ENCODE results near the gene ZKSCAN8.

ZKSCAN8 gene

DNA sequence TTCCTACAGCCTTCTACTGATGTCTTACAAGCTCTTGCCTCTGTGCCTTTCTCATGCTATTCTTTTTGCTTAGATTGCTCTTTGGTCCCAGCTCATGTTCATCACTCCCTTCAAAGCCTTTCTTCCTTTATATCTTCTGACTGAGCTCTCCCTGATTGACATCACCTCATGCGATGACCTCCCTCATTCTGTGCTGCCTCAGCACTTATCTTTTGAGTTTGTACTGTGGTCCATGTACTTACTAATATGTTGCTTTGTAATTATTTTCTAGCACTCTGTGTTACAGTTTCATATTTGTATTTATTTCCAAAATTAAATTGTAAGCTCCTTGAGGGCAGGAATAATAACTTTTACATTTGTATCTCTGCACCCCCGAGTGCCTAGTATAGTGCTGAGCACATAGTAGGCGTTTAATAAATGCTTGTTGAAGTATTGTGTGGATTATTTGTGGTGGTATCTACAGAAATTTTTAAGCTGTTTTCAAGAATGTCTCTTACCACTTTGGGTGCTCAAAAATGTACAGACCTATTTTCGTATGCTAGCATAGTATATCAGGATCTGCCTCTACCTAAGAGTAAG is 17.4 kb downstream of the ZKSCAN8 start:
- no peak overlapping the region for H3K23ac ChIP-seq (ENCODE audit: low read length)
- no peak overlapping the region for H2BK5ac ChIP-seq (ENCODE audit: low read length)
- no peaks in the 10 kb centered on the region for H3K79me2 ChIP-seq (ENCODE audit: control insufficient read depth, insufficient read depth, low read length)
- H3K9ac ChIP-seq (ENCODE audit: low read length), result no peak overlapping the region
- H4K8ac ChIP-seq (ENCODE audit: low read depth, low read length), result no peak overlapping the region
- whole genome bisulfite sequencing (ENCODE audit: extremely low coverage, insufficient coverage, low lambda C conversion rate), result no CpG with 5 or more reads among the region's 4 CpGs
- no peak overlapping the region for H3K18ac ChIP-seq (ENCODE audit: low read length)
- no peak overlapping the region for H2BK15ac ChIP-seq (replicated peaks; ENCODE audit: low read depth)
- no peak overlapping the region for H4K5ac ChIP-seq (ENCODE audit: low read length)
- H3K4me2 ChIP-seq (ENCODE audit: low read length), result no peak overlapping the region
- no peak overlapping the region for H3K56ac ChIP-seq (ENCODE audit: low read length)
- H2BK120ac ChIP-seq (ENCODE audit: low read depth, low read length), result no peak overlapping the region
- no peak overlapping the region for H3K27ac ChIP-seq (ENCODE audit: low read depth, low read length)
- H3K27me3 ChIP-seq (ENCODE audit: insufficient read depth, low read length, poor library complexity), result no peaks in the 10 kb centered on the region
- H3K4ac ChIP-seq (ENCODE audit: low read depth, low read length), result no peak overlapping the region
- H3K4me3 ChIP-seq (ENCODE audit: low read length), result no peak overlapping the region
- no peaks in the 10 kb centered on the region for H3K79me1 ChIP-seq (ENCODE audit: low read length)
- no peaks in the 10 kb centered on the region for H3K4me1 ChIP-seq (ENCODE audit: control insufficient read depth, low read depth, low read length)
- no peak overlapping the region for H2AK5ac ChIP-seq (ENCODE audit: low read length)
- no peaks in the 10 kb centered on the region for H3K36me3 ChIP-seq (ENCODE audit: control insufficient read depth, insufficient read depth, low read length)
- no peak for DNase-seq

DNA sequence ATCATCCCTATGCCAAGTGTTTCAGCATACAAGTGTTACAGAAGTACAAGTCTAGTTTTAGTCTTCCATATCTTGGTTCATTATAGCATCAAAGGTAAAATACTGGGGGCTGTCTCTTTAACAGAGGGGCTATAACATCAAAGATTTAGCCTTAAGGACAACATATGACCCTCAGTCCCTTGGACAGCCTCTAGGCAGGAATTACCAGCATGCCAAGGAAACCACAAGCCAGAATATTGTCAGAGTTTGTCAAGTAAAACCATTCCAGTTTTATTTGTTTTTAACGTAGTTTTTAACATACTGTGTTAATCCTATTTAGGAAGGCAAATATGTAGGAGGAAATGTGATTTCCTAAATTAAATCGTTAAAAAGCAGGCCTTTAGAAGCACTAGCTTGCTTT is 18.6 kb downstream of the ZKSCAN8 start:
- H2BK5ac ChIP-seq (ENCODE audit: low read length), result no peak overlapping the region
- no peak overlapping the region for H3K56ac ChIP-seq (ENCODE audit: low read length)
- no peak overlapping the region for H3K4me3 ChIP-seq (ENCODE audit: low read length)
- no peak overlapping the region for H3K23ac ChIP-seq (ENCODE audit: low read length)
- no peak overlapping the region for H4K8ac ChIP-seq (ENCODE audit: low read depth, low read length)
- no peaks in the 10 kb centered on the region for H3K27me3 ChIP-seq (ENCODE audit: insufficient read depth, low read length, poor library complexity)
- no peak overlapping the region for H3K9ac ChIP-seq (ENCODE audit: low read length)
- H2BK15ac ChIP-seq (replicated peaks; ENCODE audit: low read depth), result no peak overlapping the region
- no peak overlapping the region for H4K5ac ChIP-seq (ENCODE audit: low read length)
- no CpG with 5 or more reads among the region's 2 CpGs for WGBS (ENCODE audit: extremely low coverage, insufficient coverage, low lambda C conversion rate)
- H2BK120ac ChIP-seq (ENCODE audit: low read depth, low read length), result no peak overlapping the region
- H3K36me3 ChIP-seq (ENCODE audit: control insufficient read depth, insufficient read depth, low read length), result no peaks in the 10 kb centered on the region
- no peak overlapping the region for H3K27ac ChIP-seq (ENCODE audit: low read depth, low read length)
- DNase-seq, result no peak
- no peaks in the 10 kb centered on the region for H3K79me1 ChIP-seq (ENCODE audit: low read length)
- H3K4me1 ChIP-seq (ENCODE audit: control insufficient read depth, low read depth, low read length), result no peaks in the 10 kb centered on the region
- no peaks in the 10 kb centered on the region for H3K79me2 ChIP-seq (ENCODE audit: control insufficient read depth, insufficient read depth, low read length)
- no peak overlapping the region for H2AK5ac ChIP-seq (ENCODE audit: low read length)
- H3K4me2 ChIP-seq (ENCODE audit: low read length), result no peak overlapping the region
- no peak overlapping the region for H3K18ac ChIP-seq (ENCODE audit: low read length)
- H3K4ac ChIP-seq (ENCODE audit: low read depth, low read length), result no peak overlapping the region

DNA sequence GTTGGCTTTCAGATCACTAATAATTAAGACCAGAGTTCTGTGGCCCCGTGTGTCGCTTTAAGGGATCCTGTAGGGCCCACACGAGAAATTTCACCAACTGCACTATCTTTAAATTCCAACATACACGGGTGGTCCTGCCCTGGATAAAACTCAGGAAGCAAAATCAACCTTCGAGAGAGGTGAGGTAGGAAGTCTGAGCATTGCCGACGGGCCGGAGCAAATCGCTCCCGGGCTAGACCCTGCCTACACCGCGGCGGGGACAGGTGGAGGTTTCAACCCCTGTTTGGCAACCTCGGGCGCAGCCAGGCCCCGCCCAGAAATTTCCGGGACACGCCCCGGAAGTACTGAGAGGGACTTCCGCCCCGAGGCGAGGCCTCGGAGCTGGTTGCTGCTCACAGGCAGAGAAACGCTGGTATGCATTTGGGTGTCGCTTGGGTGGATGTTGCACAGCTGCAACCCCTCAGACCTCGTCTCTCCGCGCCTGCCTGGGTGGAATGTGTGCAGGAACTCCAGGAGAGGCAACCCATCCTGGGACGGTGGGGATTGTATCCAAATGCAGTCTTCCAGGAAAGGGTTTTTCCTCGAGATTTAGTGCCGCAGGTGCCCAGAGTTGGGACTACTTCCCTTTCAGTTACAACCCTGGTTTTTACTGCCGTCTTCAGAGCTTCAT is 19.9 kb downstream of the ZKSCAN8 start:
- Histone ChIP-seq H2BK15ac (replicated peaks; ENCODE audit: low read depth) (no peak overlapping the region), H3K79me1 (ENCODE audit: low read length) (no peaks in the 10 kb centered on the region), H3K27me3 (ENCODE audit: insufficient read depth, low read length, poor library complexity) (no peaks in the 10 kb centered on the region), H3K4me3 (ENCODE audit: low read length) (peak overlapping the region; percentile 50), H3K4me1 (ENCODE audit: control insufficient read depth, low read depth, low read length) (no peaks in the 10 kb centered on the region), H3K9ac (ENCODE audit: low read length) (peak overlapping the region; percentile 67), H3K79me2 (ENCODE audit: control insufficient read depth, insufficient read depth, low read length) (no peaks in the 10 kb centered on the region), H2BK5ac (ENCODE audit: low read length) (no peak overlapping the region), H3K36me3 (ENCODE audit: control insufficient read depth, insufficient read depth, low read length) (no peaks in the 10 kb centered on the region), H3K4ac (ENCODE audit: low read depth, low read length) (no peak overlapping the region), H2BK120ac (ENCODE audit: low read depth, low read length) (no peak overlapping the region), H3K4me2 (ENCODE audit: low read length) (peak overlapping the region; percentile 93), H4K5ac (ENCODE audit: low read length) (peak overlapping the region; percentile 95), H3K27ac (ENCODE audit: low read depth, low read length) (no peak overlapping the region), H2AK5ac (ENCODE audit: low read length) (no peak overlapping the region), H3K23ac (ENCODE audit: low read length) (no peak overlapping the region), H4K8ac (ENCODE audit: low read depth, low read length) (no peak overlapping the region), H3K56ac (ENCODE audit: low read length) (peak overlapping the region; percentile 75), H3K18ac (ENCODE audit: low read length) (no peak overlapping the region)
- peak; percentile 91 for DNase-seq
- no CpG with 5 or more reads among the region's 32 CpGs for WGBS (ENCODE audit: extremely low coverage, insufficient coverage, low lambda C conversion rate)

DNA sequence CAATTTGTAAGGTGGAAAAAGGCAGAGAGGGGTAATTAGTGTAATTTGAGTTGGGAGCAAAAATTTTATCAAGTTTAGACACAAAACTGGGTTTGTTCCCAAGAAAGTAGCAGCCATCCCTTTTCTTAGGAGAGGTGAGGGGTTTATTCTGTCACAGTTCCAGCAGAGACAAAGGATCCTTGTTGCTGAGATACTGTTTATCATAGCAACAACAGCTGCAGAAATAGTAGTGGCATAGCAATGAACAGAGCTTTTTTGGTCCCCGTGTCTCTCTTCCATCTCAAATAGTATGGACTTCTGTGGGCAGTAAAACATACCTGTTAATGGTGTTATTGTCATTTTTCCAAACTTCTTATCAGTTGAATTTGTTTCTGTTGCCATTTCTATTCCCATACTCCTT is 23.9 kb downstream of the ZKSCAN8 start:
- no peaks in the 10 kb centered on the region for H3K27me3 ChIP-seq (ENCODE audit: insufficient read depth, low read length, poor library complexity)
- H4K8ac ChIP-seq (ENCODE audit: low read depth, low read length), result no peak overlapping the region
- no peaks in the 10 kb centered on the region for H3K79me2 ChIP-seq (ENCODE audit: control insufficient read depth, insufficient read depth, low read length)
- H2BK120ac ChIP-seq (ENCODE audit: low read depth, low read length), result no peak overlapping the region
- no peak overlapping the region for H4K5ac ChIP-seq (ENCODE audit: low read length)
- DNase-seq, result peak; percentile 20
- no peaks in the 10 kb centered on the region for H3K79me1 ChIP-seq (ENCODE audit: low read length)
- H3K56ac ChIP-seq (ENCODE audit: low read length), result no peak overlapping the region
- WGBS (ENCODE audit: extremely low coverage, insufficient coverage, low lambda C conversion rate), result no CpG with 5 or more reads among the region's 1 CpG
- no peak overlapping the region for H3K4me2 ChIP-seq (ENCODE audit: low read length)
- H2BK5ac ChIP-seq (ENCODE audit: low read length), result no peak overlapping the region
- no peak overlapping the region for H2BK15ac ChIP-seq (replicated peaks; ENCODE audit: low read depth)
- no peak overlapping the region for H3K9ac ChIP-seq (ENCODE audit: low read length)
- H3K4me3 ChIP-seq (ENCODE audit: low read length), result no peak overlapping the region
- H3K36me3 ChIP-seq (ENCODE audit: control insufficient read depth, insufficient read depth, low read length), result no peaks in the 10 kb centered on the region
- H3K4ac ChIP-seq (ENCODE audit: low read depth, low read length), result no peak overlapping the region
- H3K23ac ChIP-seq (ENCODE audit: low read length), result no peak overlapping the region
- H3K27ac ChIP-seq (ENCODE audit: low read depth, low read length), result no peak overlapping the region
- H2AK5ac ChIP-seq (ENCODE audit: low read length), result no peak overlapping the region
- no peak overlapping the region for H3K18ac ChIP-seq (ENCODE audit: low read length)
- H3K4me1 ChIP-seq (ENCODE audit: control insufficient read depth, low read depth, low read length), result peaks cover 2% of the 10 kb centered on the region

DNA sequence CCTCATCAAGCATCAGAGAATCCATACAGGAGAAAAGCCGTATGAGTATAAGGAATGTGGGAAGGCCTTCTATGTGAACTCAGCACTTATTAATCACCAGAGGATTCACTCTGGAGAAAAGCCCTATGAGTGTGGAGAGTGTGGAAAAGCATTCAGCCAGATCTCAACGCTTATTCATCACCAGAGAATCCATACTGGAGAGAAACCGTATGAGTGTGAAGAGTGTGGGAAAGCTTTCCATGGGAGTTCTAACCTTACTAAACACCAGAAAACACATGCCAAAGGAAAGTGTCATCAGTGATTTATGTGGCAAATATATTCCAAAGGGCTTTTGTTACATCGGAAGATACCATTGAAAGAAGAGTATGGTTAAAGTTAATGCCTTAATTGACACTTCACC is 25.4 kb downstream of the ZKSCAN8 start:
- no peak overlapping the region for H2AK5ac ChIP-seq (ENCODE audit: low read length)
- H3K4me3 ChIP-seq (ENCODE audit: low read length), result no peak overlapping the region
- H3K18ac ChIP-seq (ENCODE audit: low read length), result no peak overlapping the region
- H2BK5ac ChIP-seq (ENCODE audit: low read length), result no peak overlapping the region
- peaks cover 5% of the 10 kb centered on the region for H3K4me1 ChIP-seq (ENCODE audit: control insufficient read depth, low read depth, low read length)
- no peak overlapping the region for H4K8ac ChIP-seq (ENCODE audit: low read depth, low read length)
- H3K4ac ChIP-seq (ENCODE audit: low read depth, low read length), result no peak overlapping the region
- no peak overlapping the region for H2BK15ac ChIP-seq (replicated peaks; ENCODE audit: low read depth)
- H3K79me1 ChIP-seq (ENCODE audit: low read length), result no peaks in the 10 kb centered on the region
- no peaks in the 10 kb centered on the region for H3K79me2 ChIP-seq (ENCODE audit: control insufficient read depth, insufficient read depth, low read length)
- H3K36me3 ChIP-seq (ENCODE audit: control insufficient read depth, insufficient read depth, low read length), result no peaks in the 10 kb centered on the region
- no peak overlapping the region for H3K56ac ChIP-seq (ENCODE audit: low read length)
- no peak overlapping the region for H3K4me2 ChIP-seq (ENCODE audit: low read length)
- no peak overlapping the region for H4K5ac ChIP-seq (ENCODE audit: low read length)
- H3K27me3 ChIP-seq (ENCODE audit: insufficient read depth, low read length, poor library complexity), result no peaks in the 10 kb centered on the region
- DNase-seq, result no peak
- H3K9ac ChIP-seq (ENCODE audit: low read length), result no peak overlapping the region
- H2BK120ac ChIP-seq (ENCODE audit: low read depth, low read length), result no peak overlapping the region
- no peak overlapping the region for H3K27ac ChIP-seq (ENCODE audit: low read depth, low read length)
- H3K23ac ChIP-seq (ENCODE audit: low read length), result no peak overlapping the region
- WGBS (ENCODE audit: extremely low coverage, insufficient coverage, low lambda C conversion rate), result no CpG with 5 or more reads among the region's 4 CpGs

DNA sequence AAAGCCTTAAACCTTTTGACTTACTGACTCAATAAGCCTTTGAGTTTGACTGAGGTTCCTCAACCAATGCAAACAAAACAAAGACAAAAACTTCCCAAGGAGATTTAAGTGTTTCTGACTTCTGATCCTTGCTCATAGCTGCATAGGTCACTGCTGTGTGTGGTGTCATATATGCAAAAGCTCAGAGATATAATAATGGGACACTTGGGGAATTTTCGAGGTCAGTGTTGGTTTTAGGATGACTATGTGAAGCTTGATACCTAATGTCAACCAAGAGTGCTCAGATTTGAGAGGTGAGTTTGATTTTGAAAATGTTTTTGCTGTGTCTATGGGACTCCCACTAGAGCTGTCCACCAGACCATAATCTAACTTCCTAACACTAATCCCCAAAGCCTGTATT is 26.2 kb downstream of the ZKSCAN8 start:
- Histone ChIP-seq H3K23ac (ENCODE audit: low read length) (no peak overlapping the region), H3K27me3 (ENCODE audit: insufficient read depth, low read length, poor library complexity) (no peaks in the 10 kb centered on the region), H2AK5ac (ENCODE audit: low read length) (no peak overlapping the region), H4K5ac (ENCODE audit: low read length) (no peak overlapping the region), H3K79me2 (ENCODE audit: control insufficient read depth, insufficient read depth, low read length) (no peaks in the 10 kb centered on the region), H3K4ac (ENCODE audit: low read depth, low read length) (no peak overlapping the region), H3K79me1 (ENCODE audit: low read length) (no peaks in the 10 kb centered on the region), H3K56ac (ENCODE audit: low read length) (no peak overlapping the region), H3K18ac (ENCODE audit: low read length) (no peak overlapping the region), H3K36me3 (ENCODE audit: control insufficient read depth, insufficient read depth, low read length) (no peaks in the 10 kb centered on the region), H3K9ac (ENCODE audit: low read length) (no peak overlapping the region), H3K4me1 (ENCODE audit: control insufficient read depth, low read depth, low read length) (peaks cover 5% of the 10 kb centered on the region), H2BK5ac (ENCODE audit: low read length) (no peak overlapping the region), H2BK15ac (replicated peaks; ENCODE audit: low read depth) (no peak overlapping the region), H3K4me3 (ENCODE audit: low read length) (no peak overlapping the region), H3K27ac (ENCODE audit: low read depth, low read length) (no peak overlapping the region), H2BK120ac (ENCODE audit: low read depth, low read length) (no peak overlapping the region), H3K4me2 (ENCODE audit: low read length) (no peak overlapping the region), H4K8ac (ENCODE audit: low read depth, low read length) (no peak overlapping the region)
- no CpG with 5 or more reads among the region's 1 CpG for WGBS (ENCODE audit: extremely low coverage, insufficient coverage, low lambda C conversion rate)
- DNase-seq, result no peak

All from mesendoderm (in vitro differentiated cells).